SK-N-SH treated with all-trans-retinoic acid at 6 μM for 48 hours (cell line): Measurements from ENCODE around the gene CDC14B.

ENCODE experiments used
- ATAC-seq: fragments of 200-7000 bp; cut with Tn5 transposase; 3 replicates; pipeline ENCODE4 v1.9.1; 2020; ENCODE audit warnings: mild to moderate bottlenecking, moderate library complexity
- ARNTL ChIP-seq: fragments of 450-650 bp; formaldehyde crosslinking; IDR thresholded peaks from 2 replicates; pipeline ENCODE4 v1.5.0; 2020; ENCODE audit warnings: low read depth, mild to moderate bottlenecking, moderate library complexity, borderline replicate concordance
- BACH2 ChIP-seq: fragments of 250-450 bp; sonication (Bioruptor Pico); IDR thresholded peaks from 2 replicates; pipeline ENCODE4 v1.9.0; 2021; ENCODE audit warnings: mild to moderate bottlenecking, borderline replicate concordance
- CREB5 ChIP-seq: fragments of 250-450 bp; sonication (Bioruptor Pico); IDR thresholded peaks from 2 replicates; pipeline ENCODE4 v1.5.1; 2020; ENCODE audit warnings: low read depth, mild to moderate bottlenecking, moderate library complexity
- CSDC2 ChIP-seq: fragments of 250-450 bp; sonication (Bioruptor Pico); IDR thresholded peaks from 2 replicates; pipeline ENCODE4 v1.5.0; 2020; ENCODE audit warnings: mild to moderate bottlenecking, moderate library complexity
- CSRNP3 ChIP-seq: fragments of 250-450 bp; sonication (Bioruptor Pico); IDR thresholded peaks from 2 replicates; pipeline ENCODE4 v1.5.1; 2021; ENCODE audit warnings: mild to moderate bottlenecking, moderate library complexity
- ESRRG ChIP-seq: fragments of 250-450 bp; sonication (Bioruptor Pico); IDR thresholded peaks from 2 replicates; pipeline ENCODE4 v1.6.1; 2021; ENCODE audit warnings: mild to moderate bottlenecking
- GLIS3 ChIP-seq: fragments of 250-450 bp; sonication (Bioruptor Pico); IDR thresholded peaks from 2 replicates; pipeline ENCODE4 v1.5.0; 2020; ENCODE audit warnings: mild to moderate bottlenecking, moderate library complexity
- ISL1 ChIP-seq: fragments of 250-450 bp; sonication (Bioruptor Pico); IDR thresholded peaks from 2 replicates; pipeline ENCODE4 v2.1.2; 2022; ENCODE audit warnings: mild to moderate bottlenecking, moderate library complexity
- OSR1 ChIP-seq: fragments of 250-450 bp; sonication (Bioruptor Pico); IDR thresholded peaks from 2 replicates; pipeline ENCODE4 v1.8.0; 2022; ENCODE audit warnings: moderate library complexity, mild to moderate bottlenecking, inconsistent platforms
- PATZ1 ChIP-seq: fragments of 250-450 bp; sonication (Bioruptor Pico); IDR thresholded peaks from 2 replicates; pipeline ENCODE4 v1.8.0; 2020; ENCODE audit warnings: mild to moderate bottlenecking, moderate library complexity, borderline replicate concordance
- PPARA ChIP-seq: fragments of 250-450 bp; sonication (Bioruptor Pico); IDR thresholded peaks from 2 replicates; pipeline ENCODE4 v1.5.0; 2020; ENCODE audit warnings: mild to moderate bottlenecking, borderline replicate concordance
- RARB ChIP-seq: fragments of 250-450 bp; sonication (Bioruptor Pico); IDR thresholded peaks from 2 replicates; pipeline ENCODE4 v1.8.0; 2021; ENCODE audit warnings: mild to moderate bottlenecking, moderate library complexity
- SNAI2 ChIP-seq: fragments of 250-450 bp; sonication (Bioruptor Pico); IDR thresholded peaks from 2 replicates; pipeline ENCODE4 v1.5.0; 2020; ENCODE audit warnings: mild to moderate bottlenecking, moderate library complexity
- TCF4 ChIP-seq: fragments of 250-450 bp; sonication (Bioruptor Pico); IDR thresholded peaks from 2 replicates; pipeline ENCODE4 v1.8.0; 2021; ENCODE audit warnings: mild to moderate bottlenecking, moderate library complexity, borderline replicate concordance
- TOX ChIP-seq: fragments of 250-450 bp; sonication (Bioruptor Pico); IDR thresholded peaks from 2 replicates; pipeline ENCODE4 v1.8.0; 2021; ENCODE audit warnings: mild to moderate bottlenecking, moderate library complexity, borderline replicate concordance
- TSHZ2 ChIP-seq: fragments of 250-450 bp; sonication (Bioruptor Pico); IDR thresholded peaks from 2 replicates; pipeline ENCODE4 v1.5.0; 2020; ENCODE audit warnings: mild to moderate bottlenecking, moderate library complexity
- ZC3H10 ChIP-seq: fragments of 250-450 bp; sonication (Bioruptor Pico); IDR thresholded peaks from 2 replicates; pipeline ENCODE4 v1.5.1; 2021; ENCODE audit warnings: mild to moderate bottlenecking, moderate library complexity
- ZFP3 ChIP-seq: fragments of 250-450 bp; sonication (Bioruptor Pico); IDR thresholded peaks from 2 replicates; pipeline ENCODE4 v1.5.0; 2020; ENCODE audit warnings: mild to moderate bottlenecking, moderate library complexity
- ZFP30 ChIP-seq: fragments of 450-650 bp; formaldehyde crosslinking; IDR thresholded peaks from 2 replicates; pipeline ENCODE4 v1.5.0; 2022; ENCODE audit warnings: mild to moderate bottlenecking, moderate library complexity
- ZNF565 ChIP-seq: fragments of 450-650 bp; formaldehyde crosslinking; conservative IDR thresholded peaks from 2 replicates; pipeline ENCODE4 v1.5.0; 2020; ENCODE audit warnings: low read depth, mild to moderate bottlenecking, moderate library complexity
- ZNF70 ChIP-seq: fragments of 450-650 bp; formaldehyde crosslinking; IDR thresholded peaks from 2 replicates; pipeline ENCODE4 v1.5.0; 2020; ENCODE audit warnings: mild to moderate bottlenecking, moderate library complexity
- ZNF8 ChIP-seq: fragments of 450-650 bp; formaldehyde crosslinking; IDR thresholded peaks from 2 replicates; pipeline ENCODE4 v1.5.0; 2020; ENCODE audit warnings: mild to moderate bottlenecking, moderate library complexity

The CDC14B gene

GRCh38 chr9:96524045-96524444, 95.6 kb downstream of the CDC14B start:
- ATAC-seq: peak; percentile 18; the same call in 1 of the 3 replicates
- no peak for TF ChIP-seq TOX (CRISPR knock-in tag)
- TF ChIP-seq SNAI2 (CRISPR knock-in tag): no peak
- TF ChIP-seq CSRNP3 (CRISPR knock-in tag): no peak
- TF ChIP-seq ZNF70: no peak
- no peak for TF ChIP-seq OSR1
- TF ChIP-seq ZFP3 (CRISPR knock-in tag): no peak
- no peak for TF ChIP-seq PATZ1 (CRISPR knock-in tag)
- TF ChIP-seq ZFP30: no peak
- no peak for TF ChIP-seq ESRRG (CRISPR knock-in tag)
- TF ChIP-seq PPARA (CRISPR knock-in tag): no peak
- no peak for TF ChIP-seq ZNF8 (CRISPR knock-in tag)
- no peak for TF ChIP-seq ZNF565 (CRISPR knock-in tag)
- no peak for TF ChIP-seq ISL1 (CRISPR knock-in tag)
- TF ChIP-seq GLIS3: no peak
- no peak for TF ChIP-seq ARNTL (CRISPR knock-in tag)
- no peak for TF ChIP-seq RARB (CRISPR knock-in tag)
- no peak for TF ChIP-seq CSDC2 (CRISPR knock-in tag)
- no peak for TF ChIP-seq CREB5 (CRISPR knock-in tag)
- no peak for TF ChIP-seq BACH2 (CRISPR knock-in tag)
- no peak for TF ChIP-seq ZC3H10 (CRISPR knock-in tag)

GRCh38 chr9:96523374-96523773, 96.3 kb downstream of the CDC14B start:
- ATAC-seq: no peak
- TF ChIP-seq ARNTL (CRISPR knock-in tag) (no peak), PPARA (CRISPR knock-in tag) (no peak), ESRRG (CRISPR knock-in tag) (no peak), BACH2 (CRISPR knock-in tag) (no peak), TCF4 (CRISPR knock-in tag) (no peak), OSR1 (no peak), TOX (CRISPR knock-in tag) (no peak)

- no peak for ATAC-seq
These were observed 97.3 kb downstream of the CDC14B start for GRCh38 chr9:96522366-96522765.

More at GRCh38 chr9:96522366-96522765, 97.3 kb downstream of the CDC14B start:
- TF ChIP-seq ZNF565 (CRISPR knock-in tag) (no peak), RARB (CRISPR knock-in tag) (no peak), TSHZ2 (CRISPR knock-in tag) (no peak)
